Measurements from ENCODE around the gene GNB4. TPM values are rescaled to one million over a fixed set of nuclear protein-coding genes. Genes with fewer than 3 reads are reported as not detected.

Gene GNB4
- total and polyA plus RNA-seq, 9 of the 15 experiments (the other 6 are each of a cell fraction or from before 2014, with no cell fraction given): 6.8 to 36.7 (median 21.4) TPM

DNA sequence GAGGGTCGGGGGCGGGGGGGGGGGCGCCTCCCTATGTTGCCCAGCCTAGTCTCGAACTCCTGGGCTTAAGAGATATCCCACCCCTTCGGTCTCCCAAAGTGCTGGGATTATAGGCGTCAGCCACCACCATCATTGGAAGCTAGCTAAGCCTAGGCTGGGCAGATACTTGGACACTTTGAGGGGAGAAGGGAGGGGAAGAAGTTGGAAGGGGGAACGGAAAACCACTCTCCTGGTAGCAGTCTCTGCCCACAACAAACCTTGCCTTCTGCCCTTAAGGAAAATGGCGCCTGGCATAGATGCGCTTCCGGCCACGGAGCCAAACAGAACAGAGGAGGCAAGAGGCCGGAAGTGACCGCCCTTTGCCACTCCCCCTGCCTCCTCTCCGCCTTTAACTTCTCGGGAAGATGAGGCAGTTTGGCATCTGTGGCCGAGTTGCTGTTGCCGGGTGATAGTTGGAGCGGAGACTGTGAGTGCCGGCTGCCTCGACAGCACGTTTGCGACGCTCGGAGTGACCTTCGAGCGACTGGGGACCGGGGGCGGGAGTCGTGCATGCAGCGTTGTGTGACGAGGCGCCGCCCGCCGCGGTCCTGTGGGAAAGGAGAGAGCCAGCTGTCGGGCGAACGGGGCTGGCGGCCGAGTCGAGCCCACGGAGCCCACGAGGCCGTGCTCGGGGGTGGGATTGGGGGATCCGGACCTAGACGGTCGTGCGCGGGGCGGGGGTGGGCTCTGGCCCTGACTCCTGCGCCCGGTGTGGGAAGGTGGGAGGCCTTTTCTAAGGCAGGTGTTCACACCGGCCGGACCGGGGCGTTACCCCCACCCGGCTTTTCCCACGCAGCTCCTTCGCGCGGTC lies 103.7 kb downstream of the GNB4 start, which contains the start of gene MFN1 (continued):
- TF ChIP-seq MBD2 (IDR thresholded peaks at IDR 0.05; ENCODE audit: borderline replicate concordance, low read depth) (peak; percentile 28), NR2C2 (CRISPR knock-in tag; IDR thresholded peaks at IDR 0.05) (no peak; the same call in 1 of the 2 replicates), NR2C2 (tag; IDR thresholded peaks at IDR 0.05) (peak; percentile 84), RB1 (IDR thresholded peaks at IDR 0.05; ENCODE audit: low read depth) (peak; percentile 43; the same call in 1 of the 2 replicates), RCOR1 (IDR thresholded peaks at IDR 0.05; ENCODE audit: borderline replicate concordance in 1 of 2, low read depth in 2 of 2, low read length in 2 of 2) (peak in 1 of 2 experiments; percentile 35; a peak in 1 of 4 replicates), KLF1 (tag; IDR thresholded peaks at IDR 0.05) (no peak), ZBED1 (IDR thresholded peaks at IDR 0.05) (no peak), ZNF436 (CRISPR knock-in tag; IDR thresholded peaks at IDR 0.05) (no peak), ETV5 (CRISPR knock-in tag; IDR thresholded peaks at IDR 0.05; ENCODE audit: low read depth) (peak; percentile 75; the same call in 1 of the 2 replicates), HDAC2 (IDR thresholded peaks at IDR 0.05) (peak; percentile 64; the same call in 1 of the 2 replicates), GABPA (tag; conservative IDR thresholded peaks at IDR 0.05; ENCODE audit: low read depth) (peak; percentile 96), SIX5 (IDR thresholded peaks at IDR 0.05; ENCODE audit: borderline replicate concordance in 1 of 2, insufficient read depth in 1 of 2, low read depth in 1 of 2, low read length in 2 of 2) (peak; percentile 39 to 57; a peak in 3 of 4 replicates), CCNT2 (IDR thresholded peaks at IDR 0.05; ENCODE audit: borderline replicate concordance, extremely low read depth, insufficient read length, low read depth, low read length) (peak; percentile 49), RBBP5 (IDR thresholded peaks at IDR 0.05; ENCODE audit: borderline replicate concordance, insufficient read depth, low read length, poor library complexity, severe bottlenecking) (peak; percentile 95), POLR2G (IDR thresholded peaks at IDR 0.05; ENCODE audit: low read depth, low read length) (peak; percentile 94), POLR2AphosphoS5 (IDR thresholded peaks at IDR 0.05; ENCODE audit: control insufficient read depth, insufficient read depth, low read depth, low read length) (peak; percentile 84), ESRRA (IDR thresholded peaks at IDR 0.05; ENCODE audit: borderline replicate concordance, low read depth) (0 out of 2 replicates have a peak, but pooled peaks have one; percentile 35), ATF4 (CRISPR knock-in tag; IDR thresholded peaks at IDR 0.05) (no peak; the same call in 1 of the 2 replicates), ZBTB7A (IDR thresholded peaks at IDR 0.05; ENCODE audit: borderline replicate concordance, control insufficient read depth, low read depth, low read length) (peak; percentile 35; the same call in 1 of the 2 replicates), YY1 (IDR thresholded peaks at IDR 0.05; ENCODE audit: borderline replicate concordance in 1 of 3, control insufficient read depth in 1 of 3, extremely low read depth in 1 of 3, insufficient read depth in 3 of 3, insufficient read length in 1 of 3, insufficient replicate concordance in 2 of 3, low read depth in 1 of 3, low read length in 2 of 3) (peak; percentile 97 to 100 (median 99))
- TF ChIP-seq, protein P1, sequence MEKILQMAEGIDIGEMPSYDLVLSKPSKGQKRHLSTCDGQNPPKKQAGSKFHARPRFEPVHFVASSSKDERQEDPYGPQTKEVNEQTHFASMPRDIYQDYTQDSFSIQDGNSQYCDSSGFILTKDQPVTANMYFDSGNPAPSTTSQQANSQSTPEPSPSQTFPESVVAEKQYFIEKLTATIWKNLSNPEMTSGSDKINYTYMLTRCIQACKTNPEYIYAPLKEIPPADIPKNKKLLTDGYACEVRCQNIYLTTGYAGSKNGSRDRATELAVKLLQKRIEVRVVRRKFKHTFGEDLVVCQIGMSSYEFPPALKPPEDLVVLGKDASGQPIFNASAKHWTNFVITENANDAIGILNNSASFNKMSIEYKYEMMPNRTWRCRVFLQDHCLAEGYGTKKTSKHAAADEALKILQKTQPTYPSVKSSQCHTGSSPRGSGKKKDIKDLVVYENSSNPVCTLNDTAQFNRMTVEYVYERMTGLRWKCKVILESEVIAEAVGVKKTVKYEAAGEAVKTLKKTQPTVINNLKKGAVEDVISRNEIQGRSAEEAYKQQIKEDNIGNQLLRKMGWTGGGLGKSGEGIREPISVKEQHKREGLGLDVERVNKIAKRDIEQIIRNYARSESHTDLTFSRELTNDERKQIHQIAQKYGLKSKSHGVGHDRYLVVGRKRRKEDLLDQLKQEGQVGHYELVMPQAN (IDR thresholded peaks at IDR 0.05; ENCODE audit: borderline replicate concordance): peak; percentile 88
- TF ChIP-seq, protein P2, sequence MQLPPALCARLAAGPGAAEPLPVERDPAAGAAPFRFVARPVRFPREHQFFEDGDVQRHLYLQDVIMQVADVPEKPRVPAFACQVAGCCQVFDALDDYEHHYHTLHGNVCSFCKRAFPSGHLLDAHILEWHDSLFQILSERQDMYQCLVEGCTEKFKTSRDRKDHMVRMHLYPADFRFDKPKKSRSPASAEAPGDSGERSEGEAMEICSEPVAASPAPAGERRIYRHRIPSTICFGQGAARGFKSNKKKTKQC (CRISPR knock-in tag; IDR thresholded peaks at IDR 0.05): peak; percentile 77; the same call in 1 of the 2 replicates

Data from K562 (cell line).